PFSK-1 (cell line): ENCODE measurements around the gene DNAL1.

Experiments
- FOXP2 ChIP-seq: optimal IDR thresholded peaks from 2 replicates; pipeline ENCODE3; 2011; ENCODE audit warnings: borderline replicate concordance, control low read depth, inconsistent platforms; ENCODE audit not compliant: insufficient read depth; ENCODE audit errors: extremely low read length, extremely low read depth
- POLR2AphosphoS5 ChIP-seq: IDR thresholded peaks from 2 replicates; pipeline ENCODE4 v1.6.1; 2012; ENCODE audit warnings: low read depth, mild to moderate bottlenecking, control low read depth, low read length, moderate library complexity
- TF ChIP-seq, protein P1 (sequence below), 2 experiments: IDR thresholded peaks; 2 replicates each; pipeline versions ENCODE4 v1.6.1 to v1.8.0; 2011 to 2012; ENCODE audit warnings: low read depth in 2 of 2, low read length in 2 of 2, control low read depth in 1 of 2, inconsistent platforms in 1 of 2, mild to moderate bottlenecking in 1 of 2, moderate library complexity in 1 of 2; ENCODE audit not compliant: insufficient read depth in 1 of 2

DNA sequence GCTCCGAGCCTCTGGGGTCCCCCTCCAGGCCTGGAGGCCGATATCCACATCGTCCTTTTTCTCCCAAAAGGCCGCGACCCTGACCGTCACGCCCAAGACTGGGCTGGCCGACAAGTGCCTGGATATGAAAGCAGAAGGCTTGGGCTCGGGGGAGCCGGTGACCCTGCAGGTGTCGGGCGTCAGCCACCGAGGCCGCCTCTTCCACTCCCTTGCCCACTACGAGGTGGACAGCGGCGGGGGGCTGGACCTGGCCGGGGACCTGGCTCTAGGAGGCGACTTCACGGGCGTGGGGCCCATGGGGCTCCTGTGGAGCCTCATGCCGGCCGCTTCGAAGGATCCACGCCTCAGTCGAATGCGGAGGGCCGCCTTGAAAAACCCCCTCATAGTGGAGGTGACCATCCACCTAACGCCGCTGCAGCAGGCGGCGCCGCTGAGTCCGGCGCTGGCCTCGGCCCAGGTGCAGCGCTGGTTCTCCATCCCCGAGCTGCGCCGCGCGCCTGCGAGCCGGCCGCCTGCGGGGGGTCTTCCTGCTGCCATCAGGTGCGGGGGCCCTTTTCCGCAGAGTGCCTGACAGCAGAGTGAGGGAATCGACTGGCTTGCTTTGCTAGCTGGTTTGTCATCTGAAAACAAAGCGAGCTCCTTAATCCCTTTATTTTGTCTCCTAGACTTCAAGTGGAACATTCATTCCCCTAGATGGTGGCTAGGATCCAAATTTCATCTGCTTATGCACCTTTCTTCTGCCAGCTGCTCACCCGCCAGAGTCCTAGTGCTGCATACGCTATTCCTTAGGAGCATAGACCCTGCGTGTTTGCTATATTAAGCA lies 10.6 kb upstream of the DNAL1 start:
- TF ChIP-seq POLR2AphosphoS5 (no peak), FOXP2 (no peak)
- TF ChIP-seq, protein P1, sequence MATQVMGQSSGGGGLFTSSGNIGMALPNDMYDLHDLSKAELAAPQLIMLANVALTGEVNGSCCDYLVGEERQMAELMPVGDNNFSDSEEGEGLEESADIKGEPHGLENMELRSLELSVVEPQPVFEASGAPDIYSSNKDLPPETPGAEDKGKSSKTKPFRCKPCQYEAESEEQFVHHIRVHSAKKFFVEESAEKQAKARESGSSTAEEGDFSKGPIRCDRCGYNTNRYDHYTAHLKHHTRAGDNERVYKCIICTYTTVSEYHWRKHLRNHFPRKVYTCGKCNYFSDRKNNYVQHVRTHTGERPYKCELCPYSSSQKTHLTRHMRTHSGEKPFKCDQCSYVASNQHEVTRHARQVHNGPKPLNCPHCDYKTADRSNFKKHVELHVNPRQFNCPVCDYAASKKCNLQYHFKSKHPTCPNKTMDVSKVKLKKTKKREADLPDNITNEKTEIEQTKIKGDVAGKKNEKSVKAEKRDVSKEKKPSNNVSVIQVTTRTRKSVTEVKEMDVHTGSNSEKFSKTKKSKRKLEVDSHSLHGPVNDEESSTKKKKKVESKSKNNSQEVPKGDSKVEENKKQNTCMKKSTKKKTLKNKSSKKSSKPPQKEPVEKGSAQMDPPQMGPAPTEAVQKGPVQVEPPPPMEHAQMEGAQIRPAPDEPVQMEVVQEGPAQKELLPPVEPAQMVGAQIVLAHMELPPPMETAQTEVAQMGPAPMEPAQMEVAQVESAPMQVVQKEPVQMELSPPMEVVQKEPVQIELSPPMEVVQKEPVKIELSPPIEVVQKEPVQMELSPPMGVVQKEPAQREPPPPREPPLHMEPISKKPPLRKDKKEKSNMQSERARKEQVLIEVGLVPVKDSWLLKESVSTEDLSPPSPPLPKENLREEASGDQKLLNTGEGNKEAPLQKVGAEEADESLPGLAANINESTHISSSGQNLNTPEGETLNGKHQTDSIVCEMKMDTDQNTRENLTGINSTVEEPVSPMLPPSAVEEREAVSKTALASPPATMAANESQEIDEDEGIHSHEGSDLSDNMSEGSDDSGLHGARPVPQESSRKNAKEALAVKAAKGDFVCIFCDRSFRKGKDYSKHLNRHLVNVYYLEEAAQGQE (IDR thresholded peaks at IDR 0.05; ENCODE audit: insufficient read depth in 1 of 2, low read depth in 2 of 2, low read length in 2 of 2) = no peak
